Neuronal stem cell (in vitro differentiated cells): ENCODE data around the gene ANG. TPM values are rescaled to one million over a fixed set of nuclear protein-coding genes. Genes with fewer than 3 reads are reported as not detected.
"Not testable (repeated sequence)": the region's sequence is repeated elsewhere in the genome, so short reads cannot be mapped to it uniquely, and the experiment has no call there.

Experiments used
- DNase-seq: peaks from one replicate; pipeline ENCODE4 v3.0.0-alpha.2; 2013; ENCODE audit warnings: low spot score
- H2AFZ ChIP-seq: one replicate; pipeline ENCODE4 v1.6.1; 2013; ENCODE audit warnings: mild to moderate bottlenecking, low read length, inconsistent platforms
- H2AK5ac ChIP-seq: 2 replicates; pipeline ENCODE4 v1.6.1; 2013; ENCODE audit warnings: low read depth, mild to moderate bottlenecking, inconsistent platforms, low read length, moderate library complexity, mixed read lengths
- H2BK120ac ChIP-seq: 2 replicates; pipeline ENCODE4 v1.6.1; 2013; ENCODE audit warnings: low read depth, mild to moderate bottlenecking, inconsistent platforms, low read length, moderate library complexity, mixed read lengths
- H2BK12ac ChIP-seq: one replicate; pipeline ENCODE4 v1.6.1; 2013; ENCODE audit warnings: low read length, inconsistent platforms
- H2BK15ac ChIP-seq: 2 replicates; pipeline ENCODE4 v1.6.1; 2013; ENCODE audit warnings: mild to moderate bottlenecking, low read length, inconsistent platforms, mixed read lengths
- H2BK5ac ChIP-seq: one replicate; pipeline ENCODE4 v1.6.1; 2013; ENCODE audit warnings: inconsistent platforms, mild to moderate bottlenecking, low read length, moderate library complexity
- H3K14ac ChIP-seq: one replicate; pipeline ENCODE4 v1.6.1; 2013; ENCODE audit warnings: low read length, inconsistent platforms
- H3K18ac ChIP-seq: 2 replicates; pipeline ENCODE4 v1.6.1; 2013; ENCODE audit warnings: low read length, inconsistent platforms
- H3K23ac ChIP-seq: 2 replicates; pipeline ENCODE4 v1.6.1; 2013; ENCODE audit warnings: low read depth, mild to moderate bottlenecking, mixed read lengths, low read length, inconsistent platforms; ENCODE audit not compliant: poor library complexity
- H3K27ac ChIP-seq: replicated peaks from 3 replicates; pipeline ENCODE4 v1.5.1; 2013; ENCODE audit warnings: low read length, inconsistent platforms
- H3K27me3 ChIP-seq, 3 experiments: 2 replicates each; pipeline ENCODE4 v1.6.1; 2013; ENCODE audit warnings: low read length in 3 of 3, mild to moderate bottlenecking in 2 of 3, inconsistent platforms in 1 of 3, low read depth in 1 of 3, mixed read lengths in 1 of 3, moderate library complexity in 1 of 3; ENCODE audit not compliant: control insufficient read depth in 3 of 3, insufficient read depth in 3 of 3
- H3K36me3 ChIP-seq, 2 donors: replicated peaks in 1 of 2; 2 replicates each; pipeline ENCODE4 v1.6.1; 2013; ENCODE audit warnings: low read length in 2 of 2; ENCODE audit not compliant: control insufficient read depth in 2 of 2, insufficient read depth in 2 of 2
- H3K4ac ChIP-seq: 2 replicates; pipeline ENCODE4 v1.6.1; 2013; ENCODE audit warnings: inconsistent platforms, mild to moderate bottlenecking, low read length, moderate library complexity
- H3K4me1 ChIP-seq, 2 donors: 1 replicate in 1 of 2; 2 replicates in 1 of 2; pipeline ENCODE4 v1.6.1; 2013; ENCODE audit warnings: low read length in 2 of 2, low read depth in 1 of 2; ENCODE audit not compliant: control insufficient read depth in 2 of 2, insufficient read depth in 1 of 2
- H3K4me2 ChIP-seq: one replicate; pipeline ENCODE4 v1.6.1; 2013; ENCODE audit warnings: mild to moderate bottlenecking, low read length, inconsistent platforms; ENCODE audit not compliant: insufficient read depth, poor library complexity, severe bottlenecking
- H3K4me3 ChIP-seq, 2 donors: 2 replicates each; pipeline ENCODE4 v1.5.1; 2013; ENCODE audit warnings: low read length in 2 of 2, mild to moderate bottlenecking in 2 of 2, inconsistent platforms in 1 of 2, moderate library complexity in 1 of 2
- H3K79me1 ChIP-seq: one replicate; pipeline ENCODE4 v1.6.1; 2013; ENCODE audit warnings: low read depth, mild to moderate bottlenecking, inconsistent platforms, low read length, moderate library complexity
- H3K9ac ChIP-seq: one replicate; pipeline ENCODE4 v1.6.1; 2013; ENCODE audit warnings: mild to moderate bottlenecking, low read depth, low read length, inconsistent platforms; ENCODE audit not compliant: poor library complexity
- H3K9me3 ChIP-seq, 2 donors: replicated peaks in 1 of 2; 2 replicates each; pipeline versions ENCODE3 to v1.6.1; 2013; ENCODE audit warnings: low read length in 2 of 2, mild to moderate bottlenecking in 2 of 2, inconsistent platforms in 1 of 2, low read depth in 1 of 2, mixed read lengths in 1 of 2, moderate library complexity in 1 of 2; ENCODE audit not compliant: control insufficient read depth in 2 of 2, insufficient read depth in 1 of 2
- H4K8ac ChIP-seq: one replicate; pipeline ENCODE4 v1.6.1; 2013; ENCODE audit warnings: low read depth, mild to moderate bottlenecking, inconsistent platforms, low read length, moderate library complexity
- H4K91ac ChIP-seq: one replicate; pipeline ENCODE4 v1.6.1; 2013; ENCODE audit warnings: low read length, low read depth, mild to moderate bottlenecking, inconsistent platforms; ENCODE audit not compliant: poor library complexity
- WGBS, 2 donors: extraction: QIAGEN DNeasy Blood & Tissue Kit; methylation state at CpG; one replicate each; pipeline ENCODE4 v1.1.7; 2013; ENCODE audit warnings: missing lambda C conversion rate in 2 of 2, mixed read lengths in 1 of 2; ENCODE audit not compliant: insufficient read length in 2 of 2, insufficient replicate concordance in 1 of 2; ENCODE audit errors: extremely low coverage in 2 of 2; 5-methylcytosine and 5-hydroxymethylcytosine counted together
- small RNA-seq: library from polyadenylated mRNA; stranded (forward); fragments of <200 nt; extraction: miRNeasy Mini kit (QIAGEN cat#:217004); gene quantifications from one replicate; pipeline ENCODE3, GENCODE V24; 2013; ENCODE audit not compliant: insufficient read depth

ANG gene

GRCh38 chr14:20738292-20738691 is 49.7 kb downstream of the ANG start:
- not testable (repeated sequence) for H4K8ac ChIP-seq, H2BK15ac ChIP-seq, H2AK5ac ChIP-seq, H3K27me3 ChIP-seq, H3K4ac ChIP-seq, H3K18ac ChIP-seq, H3K4me3 ChIP-seq, H3K14ac ChIP-seq, H3K9ac ChIP-seq, H3K23ac ChIP-seq, H3K79me1 ChIP-seq, H2BK12ac ChIP-seq, H3K4me2 ChIP-seq, H3K9me3 ChIP-seq, DNase-seq, H3K36me3 ChIP-seq, H2BK120ac ChIP-seq, H3K27ac ChIP-seq, H2BK5ac ChIP-seq, H2AFZ ChIP-seq, H4K91ac ChIP-seq
- peaks cover 0 to 20% of the 10 kb centered on the region in 2 donors for H3K4me1 ChIP-seq
- no CpG with 5 or more reads among the region's 7 CpGs for WGBS, 2 donors

GRCh38 chr14:20742132-20742531 is 53.6 kb downstream of the ANG start:
- Histone ChIP-seq H3K14ac (no peak overlapping the region), H4K8ac (no peak overlapping the region), H2BK12ac (no peak overlapping the region), H2BK120ac (no peak overlapping the region), H3K18ac (no peak overlapping the region), H3K27me3 (no peaks in the 10 kb centered on the region), H3K9me3 (no peaks in the 10 kb centered on the region), H3K4ac (no peak overlapping the region), H3K9ac (no peak overlapping the region), H2BK5ac (no peak overlapping the region), H3K27ac (no peak overlapping the region), H3K79me1 (no peaks in the 10 kb centered on the region), H3K36me3 (no peaks in the 10 kb centered on the region), H2BK15ac (no peak overlapping the region), H3K4me2 (no peak overlapping the region), H2AFZ (no peak overlapping the region), H3K23ac (no peak overlapping the region), H2AK5ac (no peak overlapping the region), H4K91ac (no peak overlapping the region), H3K4me1 (no peaks in the 10 kb centered on the region), H3K4me3 (no peak overlapping the region)
- no peak for DNase-seq
- no CpG with 5 or more reads among the region's 4 CpGs for WGBS, 2 donors

- Histone ChIP-seq H3K9ac (no peak overlapping the region), H3K27me3 (no peaks in the 10 kb centered on the region), H4K8ac (no peak overlapping the region), H2BK12ac (no peak overlapping the region), H2BK5ac (no peak overlapping the region), H3K36me3 (no peaks in the 10 kb centered on the region), H2AK5ac (no peak overlapping the region), H2BK15ac (no peak overlapping the region), H4K91ac (no peak overlapping the region), H2AFZ (no peak overlapping the region), H3K4me3 (no peak overlapping the region), H2BK120ac (no peak overlapping the region), H3K18ac (no peak overlapping the region), H3K27ac (no peak overlapping the region), H3K14ac (no peak overlapping the region), H3K79me1 (no peaks in the 10 kb centered on the region), H3K4ac (no peak overlapping the region), H3K9me3 (no peaks in the 10 kb centered on the region), H3K4me2 (no peak overlapping the region), H3K4me1 (no peaks in the 10 kb centered on the region), H3K23ac (no peak overlapping the region)
- DNase-seq = no peak
- no CpG with 5 or more reads among the region's 2 CpGs for WGBS, 2 donors
Measured at GRCh38 chr14:20743556-20743955, 55.0 kb downstream of the ANG start.

Small RNA genes within 50 kb of the gene (small RNA-seq; reads per million reads assigned to genes)
- gene RF00019 = not detected
